Measurements from ENCODE around the gene TOX4.

GRCh38 chr14:21506557-21506956, 29.6 kb downstream of the TOX4 start:
- no peak for TF ChIP-seq POLR2A (IDR thresholded peaks at IDR 0.05)
- TF ChIP-seq, protein P1, sequence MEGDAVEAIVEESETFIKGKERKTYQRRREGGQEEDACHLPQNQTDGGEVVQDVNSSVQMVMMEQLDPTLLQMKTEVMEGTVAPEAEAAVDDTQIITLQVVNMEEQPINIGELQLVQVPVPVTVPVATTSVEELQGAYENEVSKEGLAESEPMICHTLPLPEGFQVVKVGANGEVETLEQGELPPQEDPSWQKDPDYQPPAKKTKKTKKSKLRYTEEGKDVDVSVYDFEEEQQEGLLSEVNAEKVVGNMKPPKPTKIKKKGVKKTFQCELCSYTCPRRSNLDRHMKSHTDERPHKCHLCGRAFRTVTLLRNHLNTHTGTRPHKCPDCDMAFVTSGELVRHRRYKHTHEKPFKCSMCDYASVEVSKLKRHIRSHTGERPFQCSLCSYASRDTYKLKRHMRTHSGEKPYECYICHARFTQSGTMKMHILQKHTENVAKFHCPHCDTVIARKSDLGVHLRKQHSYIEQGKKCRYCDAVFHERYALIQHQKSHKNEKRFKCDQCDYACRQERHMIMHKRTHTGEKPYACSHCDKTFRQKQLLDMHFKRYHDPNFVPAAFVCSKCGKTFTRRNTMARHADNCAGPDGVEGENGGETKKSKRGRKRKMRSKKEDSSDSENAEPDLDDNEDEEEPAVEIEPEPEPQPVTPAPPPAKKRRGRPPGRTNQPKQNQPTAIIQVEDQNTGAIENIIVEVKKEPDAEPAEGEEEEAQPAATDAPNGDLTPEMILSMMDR (IDR thresholded peaks at IDR 0.05), result no peak
